AG09309 (cell line): ENCODE data around the gene EFNA5.

Source experiments
- DNase-seq: peaks from one replicate; pipeline ENCODE4 v3.0.0-alpha.2; 2010; ENCODE audit warnings: low read depth
- H3K4me3 ChIP-seq: 2 replicates; pipeline ENCODE4 v1.5.1; 2011; ENCODE audit warnings: mild to moderate bottlenecking, low read depth, low read length, moderate library complexity; ENCODE audit not compliant: control insufficient read depth
- CTCF ChIP-seq: IDR thresholded peaks from 2 replicates; pipeline ENCODE4 v1.5.1; 2011; ENCODE audit warnings: mild to moderate bottlenecking, low read depth, low read length, inconsistent platforms; ENCODE audit not compliant: insufficient read depth, control insufficient read depth; ENCODE audit errors: missing control alignments

Gene EFNA5

GRCh38 chr5:107563959-107564544 lies 106.7 kb downstream of the EFNA5 start:
- no peak for DNase-seq
- TF ChIP-seq CTCF, result no peak
- no peak overlapping the region for H3K4me3 ChIP-seq

- TF ChIP-seq CTCF, result no peak
Observed at GRCh38 chr5:107560377-107560776, 110.4 kb downstream of the EFNA5 start.

GRCh38 chr5:107558823-107559375 lies 111.8 kb downstream of the EFNA5 start:
- H3K4me3 ChIP-seq, result no peak overlapping the region
- no peak for TF ChIP-seq CTCF
- no peak for DNase-seq

More at GRCh38 chr5:107560377-107560776, 110.4 kb downstream of the EFNA5 start:
- DNase-seq, result no peak
- no peak overlapping the region for H3K4me3 ChIP-seq

- TF ChIP-seq CTCF, result no peak
- DNase-seq, result no peak
- no peak overlapping the region for H3K4me3 ChIP-seq
Observed at GRCh38 chr5:107557051-107557658, 113.6 kb downstream of the EFNA5 start.

- DNase-seq, result no peak
- H3K4me3 ChIP-seq, result no peak overlapping the region
- TF ChIP-seq CTCF, result no peak
Observed at GRCh38 chr5:107556575-107556974, 114.2 kb downstream of the EFNA5 start.

GRCh38 chr5:107555425-107556090 lies 115.2 kb downstream of the EFNA5 start:
- no peak for TF ChIP-seq CTCF
- H3K4me3 ChIP-seq, result no peak overlapping the region
- no peak for DNase-seq
